ENCODE measurements around the gene GNB1L. TPM values are rescaled to one million over a fixed set of nuclear protein-coding genes. Genes with fewer than 3 reads are reported as not detected.

GNB1L gene
- total and polyA plus RNA-seq, 9 of the 15 experiments (the other 6 are each of a cell fraction or from before 2014, with no cell fraction given) = 0.56 to 50.5 (median 10.2) TPM

DNA sequence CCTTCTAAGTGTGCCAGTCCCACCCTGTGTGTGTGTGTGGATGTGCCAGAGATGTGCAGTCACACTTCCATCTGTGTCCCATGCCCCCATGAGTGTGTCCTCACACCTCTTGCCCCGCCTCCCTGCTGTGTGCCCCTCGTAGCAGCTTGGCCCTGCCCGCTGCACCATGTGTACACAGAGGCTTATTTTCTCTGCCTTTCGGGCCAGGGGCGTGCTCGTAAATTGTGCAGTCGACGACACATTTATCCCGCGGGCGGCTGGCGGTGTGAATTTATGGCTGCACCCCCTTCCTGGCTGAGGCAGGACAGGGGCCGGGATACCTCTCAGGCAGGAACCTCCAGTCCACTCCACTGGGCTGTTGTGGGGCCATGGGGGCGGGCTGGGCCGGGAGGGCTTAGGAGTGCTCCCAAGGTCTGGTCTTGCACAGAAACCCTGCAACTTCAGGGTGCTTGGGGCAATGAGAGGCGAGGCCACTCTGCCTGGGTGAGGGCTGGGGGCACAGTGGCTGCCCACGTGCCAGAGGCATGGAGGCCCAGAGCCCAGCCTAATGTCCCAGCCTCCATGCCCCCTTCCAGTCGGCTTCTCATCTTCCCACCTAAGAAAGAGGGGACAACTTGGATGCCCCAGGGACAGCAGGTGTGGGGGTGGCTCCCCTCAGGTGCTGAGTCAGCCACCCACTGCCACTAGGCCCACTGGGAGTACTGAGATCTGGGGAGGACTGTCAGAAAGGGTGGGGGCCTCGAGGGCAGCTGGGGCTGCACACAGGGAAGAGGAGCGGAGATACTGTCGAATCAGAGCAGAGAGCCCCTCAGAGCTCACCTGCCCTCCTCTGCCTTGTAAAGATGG, 118.8 kb downstream of the GNB1L start (continued):
- TF ChIP-seq RBM25 (IDR thresholded peaks at IDR 0.05; ENCODE audit: low read depth, low read length, severe bottlenecking) (no peak), PHB2 (IDR thresholded peaks at IDR 0.05; ENCODE audit: low read depth) (no peak), WHSC1 (IDR thresholded peaks at IDR 0.05; ENCODE audit: low read length) (peak; percentile 11), MEIS2 (IDR thresholded peaks at IDR 0.05; ENCODE audit: partially characterized antibody) (peak; percentile 46), ZNF217 (CRISPR knock-in tag; IDR thresholded peaks at IDR 0.05) (no peak), ZNF316 (IDR thresholded peaks at IDR 0.05) (peak; percentile 78), SMARCA5 (IDR thresholded peaks at IDR 0.05) (no peak), CEBPG (CRISPR knock-in tag; IDR thresholded peaks at IDR 0.05) (no peak), CEBPG (tag; conservative IDR thresholded peaks at IDR 0.05 in 1 of 2, IDR thresholded peaks at IDR 0.05 in 1 of 2) (no peak), DMBX1 (CRISPR knock-in tag; IDR thresholded peaks at IDR 0.05; ENCODE audit: borderline replicate concordance) (no peak), TRIM28 (IDR thresholded peaks at IDR 0.05) (no peak), SOX6 (IDR thresholded peaks at IDR 0.05) (no peak), ZBTB26 (CRISPR knock-in tag; IDR thresholded peaks at IDR 0.05) (no peak), STAG1 (CRISPR knock-in tag; IDR thresholded peaks at IDR 0.05; ENCODE audit: borderline replicate concordance) (no peak), MYNN (IDR thresholded peaks at IDR 0.05) (no peak), MYNN (CRISPR knock-in tag; IDR thresholded peaks at IDR 0.05) (0 out of 2 replicates have a peak, but pooled peaks have one; percentile 29), NFATC3 (IDR thresholded peaks at IDR 0.05) (no peak), SP1 (CRISPR knock-in tag; IDR thresholded peaks at IDR 0.05) (no peak), GTF2A2 (tag; IDR thresholded peaks at IDR 0.05) (no peak), ZNF644 (tag; IDR thresholded peaks at IDR 0.05; ENCODE audit: low read depth) (no peak), NFE2 (IDR thresholded peaks at IDR 0.05; ENCODE audit: low read depth) (peak; percentile 54), FUS (optimal IDR thresholded peaks at IDR 0.05; ENCODE audit: low read depth, low read length) (no peak), HMG20B (CRISPR knock-in tag; IDR thresholded peaks at IDR 0.05) (no peak), ZKSCAN8 (CRISPR knock-in tag; IDR thresholded peaks at IDR 0.05) (no peak), RAD21 (CRISPR knock-in tag; conservative IDR thresholded peaks at IDR 0.05 in 1 of 2, IDR thresholded peaks at IDR 0.05 in 1 of 2) (no peak)
- TF ChIP-seq, protein P1, sequence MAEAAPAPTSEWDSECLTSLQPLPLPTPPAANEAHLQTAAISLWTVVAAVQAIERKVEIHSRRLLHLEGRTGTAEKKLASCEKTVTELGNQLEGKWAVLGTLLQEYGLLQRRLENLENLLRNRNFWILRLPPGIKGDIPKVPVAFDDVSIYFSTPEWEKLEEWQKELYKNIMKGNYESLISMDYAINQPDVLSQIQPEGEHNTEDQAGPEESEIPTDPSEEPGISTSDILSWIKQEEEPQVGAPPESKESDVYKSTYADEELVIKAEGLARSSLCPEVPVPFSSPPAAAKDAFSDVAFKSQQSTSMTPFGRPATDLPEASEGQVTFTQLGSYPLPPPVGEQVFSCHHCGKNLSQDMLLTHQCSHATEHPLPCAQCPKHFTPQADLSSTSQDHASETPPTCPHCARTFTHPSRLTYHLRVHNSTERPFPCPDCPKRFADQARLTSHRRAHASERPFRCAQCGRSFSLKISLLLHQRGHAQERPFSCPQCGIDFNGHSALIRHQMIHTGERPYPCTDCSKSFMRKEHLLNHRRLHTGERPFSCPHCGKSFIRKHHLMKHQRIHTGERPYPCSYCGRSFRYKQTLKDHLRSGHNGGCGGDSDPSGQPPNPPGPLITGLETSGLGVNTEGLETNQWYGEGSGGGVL (CRISPR knock-in tag; IDR thresholded peaks at IDR 0.05) = no peak
- TF ChIP-seq, protein P2, sequence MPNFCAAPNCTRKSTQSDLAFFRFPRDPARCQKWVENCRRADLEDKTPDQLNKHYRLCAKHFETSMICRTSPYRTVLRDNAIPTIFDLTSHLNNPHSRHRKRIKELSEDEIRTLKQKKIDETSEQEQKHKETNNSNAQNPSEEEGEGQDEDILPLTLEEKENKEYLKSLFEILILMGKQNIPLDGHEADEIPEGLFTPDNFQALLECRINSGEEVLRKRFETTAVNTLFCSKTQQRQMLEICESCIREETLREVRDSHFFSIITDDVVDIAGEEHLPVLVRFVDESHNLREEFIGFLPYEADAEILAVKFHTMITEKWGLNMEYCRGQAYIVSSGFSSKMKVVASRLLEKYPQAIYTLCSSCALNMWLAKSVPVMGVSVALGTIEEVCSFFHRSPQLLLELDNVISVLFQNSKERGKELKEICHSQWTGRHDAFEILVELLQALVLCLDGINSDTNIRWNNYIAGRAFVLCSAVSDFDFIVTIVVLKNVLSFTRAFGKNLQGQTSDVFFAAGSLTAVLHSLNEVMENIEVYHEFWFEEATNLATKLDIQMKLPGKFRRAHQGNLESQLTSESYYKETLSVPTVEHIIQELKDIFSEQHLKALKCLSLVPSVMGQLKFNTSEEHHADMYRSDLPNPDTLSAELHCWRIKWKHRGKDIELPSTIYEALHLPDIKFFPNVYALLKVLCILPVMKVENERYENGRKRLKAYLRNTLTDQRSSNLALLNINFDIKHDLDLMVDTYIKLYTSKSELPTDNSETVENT (CRISPR knock-in tag; IDR thresholded peaks at IDR 0.05) = peak; percentile 64; the same call in 1 of the 2 replicates
